Psoas muscle (tissue), 8 donors: ENCODE results near the gene DAAM2. TPM values are rescaled to one million over a fixed set of nuclear protein-coding genes. Genes with fewer than 3 reads are reported as not detected.

Experiments used
- ATAC-seq, 4 donors: fragments of 200-7000 bp; cut with Tn5 transposase; one replicate each; pipeline ENCODE4 v1.9.1; 2020; ENCODE audit warnings: moderate library complexity in 3 of 4, mild to moderate bottlenecking in 2 of 4
- DNase-seq, 2 donors: peaks; one replicate each; pipeline ENCODE4 v3.0.0-alpha.2; 2020
- H3K27ac ChIP-seq: fragments of 200-600 bp; one replicate; pipeline ENCODE4 v1.8.0; 2022
- H3K27me3 ChIP-seq, 3 donors: fragments of 200-600 bp in 1 of 3; one replicate each; pipeline versions ENCODE4 v1.6.1 to v1.8.0; 2013 to 2022; ENCODE audit warnings: low read length in 2 of 3, mild to moderate bottlenecking in 2 of 3, moderate library complexity in 1 of 3; ENCODE audit not compliant: insufficient read depth in 3 of 3
- H3K36me3 ChIP-seq, 2 donors: fragments of 200-600 bp in 1 of 2; one replicate each; pipeline versions ENCODE4 v1.6.1 to v1.8.0; 2013 to 2022; ENCODE audit warnings: low read depth in 1 of 2, mild to moderate bottlenecking in 1 of 2, moderate library complexity in 1 of 2; ENCODE audit not compliant: insufficient read depth in 1 of 2
- H3K4me1 ChIP-seq: fragments of 200-600 bp; one replicate; pipeline ENCODE4 v1.8.0; 2022
- H3K4me3 ChIP-seq: fragments of 200-600 bp; one replicate; pipeline ENCODE4 v1.8.0; 2022; ENCODE audit warnings: mild to moderate bottlenecking
- H3K9me3 ChIP-seq: fragments of 200-600 bp; one replicate; pipeline ENCODE4 v1.8.0; 2022
- WGBS, 3 donors: extraction: QIAGEN DNeasy Blood & Tissue Kit; methylation state at CpG; one replicate each; pipeline versions ENCODE4 v1.1.6 to v1.1.7; 2013; 5-methylcytosine and 5-hydroxymethylcytosine counted together
- intact Hi-C, 2 donors: fragments of 100-400 bp; cut with DNase I; formaldehyde crosslinking; loops; one replicate each; pipeline versions ENCODE4 v1.11.0 to v1.14.2; 2022
- polyA plus RNA-seq, 3 donors: library from polyadenylated mRNA; stranded (reverse); fragments of 200-250 nt; gene quantifications; one replicate each; pipeline ENCODE4 v1.2.3, GENCODE V29; 2013
- total RNA-seq, 4 donors: library from RNA; stranded (reverse); fragmentation: NEBNext Ultra II Directional in 2 of 4; extraction: Animal tissue kit (Norgen Biotek cat#: 25700) in 2 of 4; gene quantifications; one replicate each; pipeline versions ENCODE4 v1.2.1 to v1.2.4, GENCODE V29; 2021 to 2023
- TF ChIP-seq, protein P1 (sequence below): fragments of 200-600 bp; IDR thresholded peaks from one replicate; pipeline ENCODE4 v1.8.0; 2022; ENCODE audit warnings: antibody characterized with exemption
- donor health status: healthy with polysubstance abuse.
- donor health status: DM: no; HTN: no; CAD: no; lungs with moderate emphysema.
- donor health status: Bipolar disorder and iron deficiency.
- donor health status: healthy.
- donor health status: DM: yes; HTN: yes; CAD: no.
- donor health status: DM: no; HTN: no; CAD: no.
- donor health status: DM: no; HTN: no; CAD: no.
- donor health status: DM: yes; HTN: yes; CAD: no.

DAAM2 gene
- total and polyA plus RNA-seq, 7 donors, result 7.0 to 67.1 (median 26.5) TPM

DNA sequence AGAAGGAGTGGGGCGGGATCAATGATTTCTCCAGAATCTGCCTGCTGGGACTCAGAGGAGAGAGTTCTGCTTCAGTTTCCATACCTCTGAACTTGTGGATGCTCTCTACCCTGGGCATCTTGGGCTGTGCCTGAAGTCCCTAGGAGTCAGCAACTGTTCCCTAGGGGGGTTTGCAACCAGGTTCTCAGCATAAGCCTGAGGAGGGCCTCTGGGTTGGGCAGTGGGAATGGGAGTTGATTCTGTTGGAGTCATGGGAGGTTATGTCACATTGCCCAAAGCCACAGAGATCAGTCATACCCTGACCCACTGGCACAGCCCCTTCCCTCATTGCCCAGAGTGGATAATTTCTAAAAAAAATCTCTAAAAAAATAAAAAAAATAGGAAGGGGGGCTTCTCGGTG is 94.7 kb downstream of the DAAM2 start:
- intact Hi-C loops, result loop anchor here in 1 of 2 donors (5.0 kb wide), 1 partner anchor 535 kb away; no protein-coding TSS in a partner anchor
- Histone ChIP-seq H3K4me1 (peaks cover 51% of the 10 kb centered on the region), H3K4me3 (no peak overlapping the region), H3K27ac (peak overlapping the region; percentile 83), H3K27me3 (no peaks in the 10 kb centered on the region), H3K36me3 (peaks cover 0 to 16% of the 10 kb centered on the region in 2 donors), H3K9me3 (no peaks in the 10 kb centered on the region)
- DNase-seq, result no peak
- TF ChIP-seq, protein P1, sequence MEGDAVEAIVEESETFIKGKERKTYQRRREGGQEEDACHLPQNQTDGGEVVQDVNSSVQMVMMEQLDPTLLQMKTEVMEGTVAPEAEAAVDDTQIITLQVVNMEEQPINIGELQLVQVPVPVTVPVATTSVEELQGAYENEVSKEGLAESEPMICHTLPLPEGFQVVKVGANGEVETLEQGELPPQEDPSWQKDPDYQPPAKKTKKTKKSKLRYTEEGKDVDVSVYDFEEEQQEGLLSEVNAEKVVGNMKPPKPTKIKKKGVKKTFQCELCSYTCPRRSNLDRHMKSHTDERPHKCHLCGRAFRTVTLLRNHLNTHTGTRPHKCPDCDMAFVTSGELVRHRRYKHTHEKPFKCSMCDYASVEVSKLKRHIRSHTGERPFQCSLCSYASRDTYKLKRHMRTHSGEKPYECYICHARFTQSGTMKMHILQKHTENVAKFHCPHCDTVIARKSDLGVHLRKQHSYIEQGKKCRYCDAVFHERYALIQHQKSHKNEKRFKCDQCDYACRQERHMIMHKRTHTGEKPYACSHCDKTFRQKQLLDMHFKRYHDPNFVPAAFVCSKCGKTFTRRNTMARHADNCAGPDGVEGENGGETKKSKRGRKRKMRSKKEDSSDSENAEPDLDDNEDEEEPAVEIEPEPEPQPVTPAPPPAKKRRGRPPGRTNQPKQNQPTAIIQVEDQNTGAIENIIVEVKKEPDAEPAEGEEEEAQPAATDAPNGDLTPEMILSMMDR, result no peak
- no peak for ATAC-seq
- 51 to 100% (median 75%) methylated on average over 2 of the region's 2 CpGs for WGBS, 3 donors

DNA sequence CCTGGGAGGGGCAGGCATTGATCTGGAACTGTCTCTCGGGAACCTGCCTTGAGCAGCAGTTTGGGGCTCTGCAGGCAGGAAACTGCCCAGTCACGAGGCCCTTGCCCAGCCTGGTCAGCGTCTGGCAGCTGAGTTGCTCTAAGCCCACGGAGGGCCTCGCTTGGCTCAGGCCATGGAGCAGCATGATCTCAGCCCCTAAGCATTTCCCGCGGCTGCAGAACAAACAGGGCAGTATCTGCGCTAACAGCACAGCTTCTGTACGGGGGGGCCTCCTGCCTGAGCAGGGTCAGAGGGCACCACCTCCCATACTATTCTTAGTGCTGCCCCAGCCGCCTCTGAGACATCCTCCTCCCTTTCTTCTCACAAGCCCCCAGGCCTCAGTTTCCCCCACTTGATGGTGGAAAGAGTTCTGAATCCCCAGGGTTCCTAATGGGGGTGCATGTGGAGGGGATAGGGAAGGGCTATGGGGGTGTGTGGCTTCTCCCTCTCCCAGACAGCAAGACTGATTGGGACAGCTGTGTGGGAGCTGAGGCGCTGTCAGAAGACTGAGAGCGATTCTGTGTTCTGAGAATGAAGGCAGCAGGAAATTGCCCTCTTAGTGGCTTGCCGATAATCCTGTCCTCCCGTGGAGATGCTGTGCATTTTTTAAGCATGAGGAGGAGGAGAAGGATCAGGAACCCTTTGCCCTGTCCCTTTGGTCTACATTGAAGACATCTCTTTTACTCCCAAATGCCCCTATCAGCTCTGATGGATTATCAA is 95.7 kb downstream of the DAAM2 start:
- ATAC-seq, result peak; percentile 85 to 93 (median 90)
- H3K4me1 ChIP-seq, result peaks cover 41% of the 10 kb centered on the region
- no peaks in the 10 kb centered on the region for H3K9me3 ChIP-seq
- DNase-seq, result peak; percentile 77 to 92
- TF ChIP-seq, protein P1, result no peak
- peaks cover 0 to 24% of the 10 kb centered on the region in 2 donors for H3K36me3 ChIP-seq
- H3K4me3 ChIP-seq, result no peak overlapping the region
- H3K27ac ChIP-seq, result peak overlapping the region; percentile 83
- intact Hi-C loops, result loop anchor here in 1 of 2 donors (5.0 kb wide), 1 partner anchor 536 kb away; no protein-coding TSS in a partner anchor
- WGBS, 3 donors, result 3 to 21% (median 15%) methylated on average over 12 to 14 of the region's 14 CpGs
- H3K27me3 ChIP-seq, result no peaks in the 10 kb centered on the region

DNA sequence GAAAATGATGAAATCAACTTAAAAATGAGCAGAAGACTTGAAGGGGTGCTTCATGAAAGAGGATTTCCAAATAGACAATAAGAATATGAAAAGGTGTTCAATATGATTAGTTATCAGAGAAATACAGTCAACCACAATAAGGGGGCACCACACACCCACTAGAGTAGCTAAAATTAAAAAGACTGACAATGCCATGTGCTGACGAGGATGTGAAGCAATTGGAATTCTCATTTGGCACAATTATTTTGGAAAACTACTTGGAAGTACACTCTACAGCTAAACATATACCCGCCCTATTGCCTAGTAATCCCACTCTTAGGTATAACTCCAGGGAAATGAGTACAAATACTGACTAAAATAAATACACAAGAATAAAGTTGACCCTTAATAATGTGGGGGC is 97.1 kb downstream of the DAAM2 start:
- Histone ChIP-seq H3K27ac (peak overlapping the region; percentile 83), H3K27me3 (no peaks in the 10 kb centered on the region), H3K4me3 (no peak overlapping the region), H3K36me3 (peaks cover 0 to 30% of the 10 kb centered on the region in 2 donors), H3K4me1 (peaks cover 36% of the 10 kb centered on the region), H3K9me3 (no peaks in the 10 kb centered on the region)
- 52 to 73% (median 60%) methylated on average over 2 of the region's 2 CpGs for WGBS, 3 donors
- TF ChIP-seq, protein P1, result no peak
- DNase-seq, result no peak
- intact Hi-C loops, result loop anchor here in 1 of 2 donors (5.0 kb wide), 1 partner anchor 537 kb away; no protein-coding TSS in a partner anchor
- ATAC-seq, result no peak

DNA sequence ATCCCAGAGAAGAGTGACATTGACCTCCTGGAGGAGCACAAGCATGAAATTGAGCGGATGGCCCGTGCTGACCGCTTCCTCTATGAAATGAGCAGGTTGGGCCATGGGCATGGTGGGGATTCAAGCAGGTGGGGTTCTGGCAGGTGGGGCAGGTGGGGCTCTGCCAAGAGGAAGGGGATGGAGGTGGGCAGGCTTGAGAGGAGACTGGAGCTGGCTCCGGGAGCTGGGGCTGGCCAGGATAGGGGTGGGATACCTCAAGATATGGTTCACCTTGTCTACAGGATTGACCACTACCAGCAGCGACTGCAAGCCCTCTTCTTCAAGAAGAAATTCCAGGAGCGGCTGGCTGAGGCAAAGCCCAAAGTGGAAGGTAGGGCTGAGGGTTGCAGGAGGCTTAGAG is 99.2 kb downstream of the DAAM2 start:
- TF ChIP-seq, protein P1, result no peak
- ATAC-seq, result no peak
- H3K27me3 ChIP-seq, result no peaks in the 10 kb centered on the region
- no peak for DNase-seq
- intact Hi-C loops, result loop anchor here (5.0 kb wide), 1 partner anchor 514 kb away; no protein-coding TSS in a partner anchor
- WGBS, 3 donors, result 89 to 93% (median 92%) methylated on average over 6 of the region's 6 CpGs
- H3K36me3 ChIP-seq, result peaks cover 0 to 47% of the 10 kb centered on the region in 2 donors
- peaks cover 28% of the 10 kb centered on the region for H3K4me1 ChIP-seq
- H3K9me3 ChIP-seq, result no peaks in the 10 kb centered on the region
- no peak overlapping the region for H3K27ac ChIP-seq
- H3K4me3 ChIP-seq, result no peak overlapping the region
